ENCODE data around the gene WSCD1. TPM values are rescaled to one million over a fixed set of nuclear protein-coding genes. Genes with fewer than 3 reads are reported as not detected.

The WSCD1 gene
- total RNA-seq, 2 donors from 2014 or later = 0.15 TPM; not detected in 1

- H3K9me3 ChIP-seq (ENCODE audit: control insufficient read depth, low read length, poor library complexity, severe bottlenecking) = no peaks in the 10 kb centered on the region
- DNase-seq = no peak
- peaks cover 2% of the 10 kb centered on the region for H3K36me3 Mint-ChIP-seq (ENCODE audit: low read depth)
- no peaks in the 10 kb centered on the region for H3K4me1 Mint-ChIP-seq
- H3K27ac Mint-ChIP-seq = no peak overlapping the region
- ATAC-seq = no peak
- H3K4me3 Mint-ChIP-seq = no peak overlapping the region
- H3K27me3 Mint-ChIP-seq = peaks cover 38% of the 10 kb centered on the region
Observed at GRCh38 chr17:6096201-6097004, 26.2 kb downstream of the WSCD1 start.

GRCh38 chr17:6097005-6097279 is 26.8 kb downstream of the WSCD1 start:
- peaks cover 2% of the 10 kb centered on the region for H3K36me3 Mint-ChIP-seq (ENCODE audit: low read depth)
- peaks cover 34% of the 10 kb centered on the region for H3K27me3 Mint-ChIP-seq
- ATAC-seq (no peak), DNase-seq (no peak)
- no peak overlapping the region for H3K4me3 Mint-ChIP-seq
- H3K27ac Mint-ChIP-seq = no peak overlapping the region
- H3K4me1 Mint-ChIP-seq = no peaks in the 10 kb centered on the region
- no peaks in the 10 kb centered on the region for H3K9me3 ChIP-seq (ENCODE audit: control insufficient read depth, low read length, poor library complexity, severe bottlenecking)

GRCh38 chr17:6098050-6098822 is 28.1 kb downstream of the WSCD1 start:
- H3K4me3 Mint-ChIP-seq = no peak overlapping the region
- peaks cover 2% of the 10 kb centered on the region for H3K36me3 Mint-ChIP-seq (ENCODE audit: low read depth)
- no peak for DNase-seq
- ATAC-seq = no peak
- H3K27ac Mint-ChIP-seq = no peak overlapping the region
- H3K4me1 Mint-ChIP-seq = no peaks in the 10 kb centered on the region
- H3K27me3 Mint-ChIP-seq = peaks cover 32% of the 10 kb centered on the region
- H3K9me3 ChIP-seq (ENCODE audit: control insufficient read depth, low read length, poor library complexity, severe bottlenecking) = no peaks in the 10 kb centered on the region

GRCh38 chr17:6098823-6099180 is 28.6 kb downstream of the WSCD1 start:
- H3K9me3 ChIP-seq (ENCODE audit: control insufficient read depth, low read length, poor library complexity, severe bottlenecking) = no peaks in the 10 kb centered on the region
- peaks cover 2% of the 10 kb centered on the region for H3K36me3 Mint-ChIP-seq (ENCODE audit: low read depth)
- no peak overlapping the region for H3K4me3 Mint-ChIP-seq
- no peak overlapping the region for H3K27ac Mint-ChIP-seq
- no peaks in the 10 kb centered on the region for H3K4me1 Mint-ChIP-seq
- ATAC-seq (no peak), DNase-seq (no peak)
- peaks cover 26% of the 10 kb centered on the region for H3K27me3 Mint-ChIP-seq

- Mint-ChIP-seq H3K4me3 (no peak overlapping the region), H3K4me1 (no peaks in the 10 kb centered on the region), H3K36me3 (ENCODE audit: low read depth) (no peaks in the 10 kb centered on the region), H3K27me3 (peaks cover 23% of the 10 kb centered on the region), H3K27ac (no peak overlapping the region)
- no peak for ATAC-seq
- no peaks in the 10 kb centered on the region for H3K9me3 ChIP-seq (ENCODE audit: control insufficient read depth, low read length, poor library complexity, severe bottlenecking)
- DNase-seq = no peak
Observed at GRCh38 chr17:6099492-6099891, 29.3 kb downstream of the WSCD1 start.

- DNase-seq (no peak), ATAC-seq (no peak)
- H3K4me1 Mint-ChIP-seq = no peaks in the 10 kb centered on the region
- H3K27ac Mint-ChIP-seq = no peak overlapping the region
- H3K9me3 ChIP-seq (ENCODE audit: control insufficient read depth, low read length, poor library complexity, severe bottlenecking) = no peaks in the 10 kb centered on the region
- H3K27me3 Mint-ChIP-seq = peaks cover 22% of the 10 kb centered on the region
- no peaks in the 10 kb centered on the region for H3K36me3 Mint-ChIP-seq (ENCODE audit: low read depth)
- H3K4me3 Mint-ChIP-seq = no peak overlapping the region
Observed at GRCh38 chr17:6100146-6100545, 30.0 kb downstream of the WSCD1 start.

- no peak overlapping the region for H3K27ac Mint-ChIP-seq
- no peaks in the 10 kb centered on the region for H3K36me3 Mint-ChIP-seq (ENCODE audit: low read depth)
- DNase-seq (no peak), ATAC-seq (no peak)
- no peaks in the 10 kb centered on the region for H3K4me1 Mint-ChIP-seq
- H3K27me3 Mint-ChIP-seq = peaks cover 23% of the 10 kb centered on the region
- no peak overlapping the region for H3K4me3 Mint-ChIP-seq
- H3K9me3 ChIP-seq (ENCODE audit: control insufficient read depth, low read length, poor library complexity, severe bottlenecking) = no peaks in the 10 kb centered on the region
Observed at GRCh38 chr17:6100891-6101500, 30.8 kb downstream of the WSCD1 start.

- H3K4me1 Mint-ChIP-seq = no peaks in the 10 kb centered on the region
- H3K27ac Mint-ChIP-seq = no peak overlapping the region
- DNase-seq (no peak), ATAC-seq (no peak)
- no peak overlapping the region for H3K4me3 Mint-ChIP-seq
- peaks cover 27% of the 10 kb centered on the region for H3K27me3 Mint-ChIP-seq
- H3K36me3 Mint-ChIP-seq (ENCODE audit: low read depth) = no peaks in the 10 kb centered on the region
- H3K9me3 ChIP-seq (ENCODE audit: control insufficient read depth, low read length, poor library complexity, severe bottlenecking) = no peaks in the 10 kb centered on the region
Observed at GRCh38 chr17:6101706-6102105, 31.5 kb downstream of the WSCD1 start.

- Mint-ChIP-seq H3K27ac (no peak overlapping the region), H3K4me3 (no peak overlapping the region), H3K27me3 (peaks cover 22% of the 10 kb centered on the region), H3K4me1 (no peaks in the 10 kb centered on the region), H3K36me3 (ENCODE audit: low read depth) (no peaks in the 10 kb centered on the region)
- DNase-seq (no peak), ATAC-seq (no peak)
- no peaks in the 10 kb centered on the region for H3K9me3 ChIP-seq (ENCODE audit: control insufficient read depth, low read length, poor library complexity, severe bottlenecking)
Observed at GRCh38 chr17:6102615-6103014, 32.4 kb downstream of the WSCD1 start.

GRCh38 chr17:6104956-6105648 is 34.9 kb downstream of the WSCD1 start:
- no peaks in the 10 kb centered on the region for H3K9me3 ChIP-seq (ENCODE audit: control insufficient read depth, low read length, poor library complexity, severe bottlenecking)
- Mint-ChIP-seq H3K36me3 (ENCODE audit: low read depth) (no peaks in the 10 kb centered on the region), H3K27me3 (peaks cover 30% of the 10 kb centered on the region), H3K27ac (no peak overlapping the region), H3K4me1 (no peaks in the 10 kb centered on the region), H3K4me3 (no peak overlapping the region)
- ATAC-seq = no peak
- no peak for DNase-seq

GRCh38 chr17:6105649-6106007 is 35.4 kb downstream of the WSCD1 start:
- no peak overlapping the region for H3K27ac Mint-ChIP-seq
- no peaks in the 10 kb centered on the region for H3K9me3 ChIP-seq (ENCODE audit: control insufficient read depth, low read length, poor library complexity, severe bottlenecking)
- no peak overlapping the region for H3K4me3 Mint-ChIP-seq
- H3K4me1 Mint-ChIP-seq = no peaks in the 10 kb centered on the region
- ATAC-seq (no peak), DNase-seq (no peak)
- H3K27me3 Mint-ChIP-seq = peaks cover 34% of the 10 kb centered on the region
- no peaks in the 10 kb centered on the region for H3K36me3 Mint-ChIP-seq (ENCODE audit: low read depth)

- H3K9me3 ChIP-seq (ENCODE audit: control insufficient read depth, low read length, poor library complexity, severe bottlenecking) = no peaks in the 10 kb centered on the region
- Mint-ChIP-seq H3K27ac (no peak overlapping the region), H3K27me3 (peaks cover 40% of the 10 kb centered on the region), H3K4me3 (no peak overlapping the region), H3K4me1 (no peaks in the 10 kb centered on the region), H3K36me3 (ENCODE audit: low read depth) (no peaks in the 10 kb centered on the region)
- no peak for DNase-seq
- ATAC-seq = no peak
Observed at GRCh38 chr17:6106212-6106611, 36.0 kb downstream of the WSCD1 start.

GRCh38 chr17:6107791-6108190 is 37.6 kb downstream of the WSCD1 start:
- Mint-ChIP-seq H3K4me1 (no peaks in the 10 kb centered on the region), H3K36me3 (ENCODE audit: low read depth) (no peaks in the 10 kb centered on the region), H3K27ac (no peak overlapping the region), H3K4me3 (no peak overlapping the region), H3K27me3 (peaks cover 41% of the 10 kb centered on the region)
- no peak for DNase-seq
- no peak for ATAC-seq
- H3K9me3 ChIP-seq (ENCODE audit: control insufficient read depth, low read length, poor library complexity, severe bottlenecking) = no peaks in the 10 kb centered on the region
